ENCODE measurements around the gene PRDM16. TPM values are rescaled to one million over a fixed set of nuclear protein-coding genes. Genes with fewer than 3 reads are reported as not detected.

Gene PRDM16
- total and polyA plus RNA-seq, 2 of the 13 experiments (the other 11 are each of a cell fraction or from before 2014, with no cell fraction given): 0.15 to 0.81 TPM

- Histone ChIP-seq H3K36me3 (replicated peaks in 1 of 2; ENCODE audit: control insufficient read depth in 1 of 2, insufficient read depth in 2 of 2, low read length in 2 of 2) (no peaks in the 10 kb centered on the region), H3K27me3 (ENCODE audit: control insufficient read depth in 1 of 2, insufficient read depth in 2 of 2, low read length in 2 of 2) (no peaks in the 10 kb centered on the region; a peak in 1 of 5 replicates), H3K9me3 (ENCODE audit: low read length) (no peaks in the 10 kb centered on the region), H3K4me2 (ENCODE audit: low read depth, low read length) (no peak overlapping the region), H4K20me1 (ENCODE audit: insufficient read depth, low read length) (no peaks in the 10 kb centered on the region), H2AFZ (ENCODE audit: low read length) (no peak overlapping the region), H3K4me1 (ENCODE audit: insufficient read depth, low read length) (peaks cover 20% of the 10 kb centered on the region), H3K79me2 (ENCODE audit: insufficient read depth, low read length) (no peaks in the 10 kb centered on the region), H3K9ac (ENCODE audit: insufficient read depth, low read depth, low read length) (no peak overlapping the region), H3K27ac (ENCODE audit: extremely low read length, insufficient read depth, low read length) (no peak overlapping the region), H3K4me3 (replicated peaks in 1 of 3; ENCODE audit: insufficient read depth in 1 of 3, low read depth in 2 of 3, low read length in 3 of 3) (no peak overlapping the region)
- ChIA-PET CTCF (ENCODE audit: low intra/inter-chr PET ratio, low total read pairs) (no interaction called here), POLR2A (no interaction called here)
- whole genome bisulfite sequencing (ENCODE audit: low lambda C conversion rate): 87% methylated on average over 4 of the region's 4 CpGs
- no peak for ATAC-seq
- no peak for DNase-seq (ENCODE audit: low spot score)
- intact Hi-C loops (cut with micrococcal nuclease; ENCODE audit: unreplicated experiment) (no loop called here), in situ Hi-C loops (cut with HindIII; ENCODE audit: extremely low pct_ligation_motif_present, low pct_unique_long_range_greater_than_20kb) (no loop called here)
- no TSS peak for BruUV-seq (replicated peaks)
- no peak for FAIRE-seq
- TF ChIP-seq REST (IDR thresholded peaks at IDR 0.05; ENCODE audit: borderline replicate concordance in 1 of 2, low read depth in 1 of 2, low read length in 2 of 2): peak; percentile 56 to 89
- no peak for TF ChIP-seq ZGPAT (CRISPR knock-in tag; IDR thresholded peaks at IDR 0.05)
- peak; percentile 89 for TF ChIP-seq MIER2 (CRISPR knock-in tag; IDR thresholded peaks at IDR 0.05)
- peak; percentile 84 for TF ChIP-seq ZKSCAN1 (IDR thresholded peaks at IDR 0.05; ENCODE audit: low read length)
- TF ChIP-seq LCORL (IDR thresholded peaks at IDR 0.05): no peak
- TF ChIP-seq LCORL (CRISPR knock-in tag; IDR thresholded peaks at IDR 0.05): no peak
Measured at GRCh38 chr1:3257788-3258187, 188.8 kb downstream of the PRDM16 start.
